ENCODE data around the gene GAL3ST2.

GAL3ST2 gene

DNA sequence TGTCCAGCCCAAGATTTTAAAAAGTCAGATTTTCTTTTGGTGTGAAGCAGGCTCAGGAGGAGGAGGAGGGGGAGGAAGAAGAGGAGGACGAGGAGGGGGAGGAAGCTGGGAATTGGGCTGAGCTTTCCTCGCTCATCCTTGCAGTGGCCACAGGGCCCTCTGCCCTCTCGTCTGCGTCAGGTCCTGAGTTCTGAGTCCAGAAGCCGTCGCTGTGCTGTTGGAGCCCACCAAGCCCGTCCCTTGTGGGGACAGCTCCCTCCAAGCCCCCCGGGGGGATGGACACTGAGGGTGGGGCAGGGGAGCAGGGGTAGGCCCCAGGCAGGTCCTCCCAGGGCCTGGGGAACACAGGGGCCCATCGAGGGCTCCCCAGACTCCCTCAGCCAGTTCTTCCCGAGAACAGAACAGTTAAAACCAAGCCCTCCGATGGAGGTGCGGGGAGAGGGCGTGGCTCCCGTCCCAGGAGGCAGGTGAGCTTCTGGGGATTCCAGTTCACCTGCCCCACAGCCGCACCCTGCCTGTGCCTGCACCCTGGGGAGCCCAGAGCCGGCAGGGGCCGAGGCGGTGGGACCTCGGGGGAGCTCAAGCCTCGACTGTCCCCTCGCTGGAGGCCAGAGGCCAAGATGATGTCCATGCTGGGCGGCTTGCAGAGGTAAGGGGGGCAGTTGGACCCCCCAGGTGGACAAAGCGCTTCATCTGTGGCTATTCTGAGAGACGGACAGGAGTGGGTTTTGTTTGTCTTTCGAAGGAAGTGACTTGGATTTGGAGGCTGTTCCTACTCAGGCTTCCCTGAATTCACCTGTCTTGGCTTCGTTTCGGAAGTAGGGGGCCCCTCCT is at the start of gene GAL3ST2:
Gene GAL3ST2, plus strand, starts transcription at position 487 of the 834 bp plus-strand sequence. Its CDS starts 134 bp downstream, at position 621.
- no peak for TF ChIP-seq CTCF (IDR thresholded peaks at IDR 0.05; ENCODE audit: poor library complexity, severe bottlenecking)
- Histone ChIP-seq H3K27me3 (ENCODE audit: insufficient read depth, poor library complexity, severe bottlenecking) (no peaks in the 10 kb centered on the region), H3K9me3 (ENCODE audit: severe bottlenecking) (peaks cover under 1% of the 10 kb centered on the region), H3K27ac (ENCODE audit: poor library complexity, severe bottlenecking) (no peak within 1 kb of the TSS), H3K4me1 (ENCODE audit: insufficient read depth, poor library complexity, severe bottlenecking) (peaks cover 5% of the 10 kb centered on the region), H3K36me3 (ENCODE audit: low read depth) (no peaks in the 10 kb centered on the region), H3K4me3 (ENCODE audit: severe bottlenecking) (no peak within 1 kb of the TSS)
- no peak for DNase-seq (ENCODE audit: low spot score)
- no peak for ATAC-seq (ENCODE audit: low read depth)

DNA sequence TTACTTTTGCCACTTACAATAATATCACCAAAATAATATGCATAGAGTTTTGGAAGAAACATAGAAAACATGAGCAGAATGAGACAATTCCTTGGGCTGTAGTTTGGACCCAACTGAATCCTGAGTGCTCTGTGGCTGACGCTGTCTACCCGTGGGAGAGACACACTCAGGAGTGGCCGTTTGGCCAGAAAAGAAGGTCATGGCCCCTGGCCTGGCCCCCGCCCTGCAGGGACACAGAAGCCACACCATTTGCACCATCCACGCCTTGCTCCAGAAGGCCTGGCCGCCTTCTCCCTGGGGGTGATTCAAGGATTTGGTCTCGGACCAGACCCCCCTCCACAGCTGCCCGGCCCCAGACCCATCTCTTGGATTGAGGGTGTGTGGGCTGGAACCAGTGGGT is 48.6 kb upstream of the GAL3ST2 start:
- ATAC-seq (ENCODE audit: low read depth) (no peak), DNase-seq (ENCODE audit: low spot score) (no peak)
- H3K9me3 ChIP-seq (ENCODE audit: severe bottlenecking) = no peaks in the 10 kb centered on the region
- no peak overlapping the region for H3K27ac ChIP-seq (ENCODE audit: poor library complexity, severe bottlenecking)
- peaks cover 4% of the 10 kb centered on the region for H3K4me1 ChIP-seq (ENCODE audit: insufficient read depth, poor library complexity, severe bottlenecking)
- H3K27me3 ChIP-seq (ENCODE audit: insufficient read depth, poor library complexity, severe bottlenecking) = no peaks in the 10 kb centered on the region
- TF ChIP-seq CTCF (IDR thresholded peaks at IDR 0.05; ENCODE audit: poor library complexity, severe bottlenecking) = no peak
- H3K36me3 ChIP-seq (ENCODE audit: low read depth) = peaks cover 3% of the 10 kb centered on the region; the same call in 1 of the 2 replicates
- no peak overlapping the region for H3K4me3 ChIP-seq (ENCODE audit: severe bottlenecking)

DNA sequence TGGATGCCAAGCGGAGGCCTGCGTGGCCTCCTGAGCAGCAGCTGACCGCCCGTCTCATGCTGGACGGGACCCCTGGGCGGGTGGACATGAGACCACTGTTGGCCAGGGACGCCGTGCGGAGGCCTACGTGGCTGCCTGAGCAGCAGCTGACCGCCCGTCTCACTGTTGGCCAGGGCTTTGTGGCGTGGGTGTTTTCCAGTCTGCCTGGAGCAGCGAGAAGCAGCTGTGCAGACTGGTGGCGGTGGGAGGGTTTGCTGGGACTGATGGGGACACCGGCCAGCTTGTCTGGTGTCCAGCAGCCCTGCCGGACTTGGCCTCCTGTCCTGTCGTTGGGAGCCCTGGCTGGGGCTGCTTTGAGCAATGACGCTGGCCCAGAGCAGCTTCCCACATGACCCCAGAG is 48.0 kb upstream of the GAL3ST2 start:
- TF ChIP-seq CTCF (IDR thresholded peaks at IDR 0.05; ENCODE audit: poor library complexity, severe bottlenecking) = no peak
- no peak overlapping the region for H3K4me3 ChIP-seq (ENCODE audit: severe bottlenecking)
- H3K27me3 ChIP-seq (ENCODE audit: insufficient read depth, poor library complexity, severe bottlenecking) = no peaks in the 10 kb centered on the region
- ATAC-seq (ENCODE audit: low read depth) (no peak), DNase-seq (ENCODE audit: low spot score) (peak; percentile 61)
- no peaks in the 10 kb centered on the region for H3K9me3 ChIP-seq (ENCODE audit: severe bottlenecking)
- no peak overlapping the region for H3K27ac ChIP-seq (ENCODE audit: poor library complexity, severe bottlenecking)
- H3K36me3 ChIP-seq (ENCODE audit: low read depth) = no peaks in the 10 kb centered on the region
- H3K4me1 ChIP-seq (ENCODE audit: insufficient read depth, poor library complexity, severe bottlenecking) = peaks cover 10% of the 10 kb centered on the region

DNA sequence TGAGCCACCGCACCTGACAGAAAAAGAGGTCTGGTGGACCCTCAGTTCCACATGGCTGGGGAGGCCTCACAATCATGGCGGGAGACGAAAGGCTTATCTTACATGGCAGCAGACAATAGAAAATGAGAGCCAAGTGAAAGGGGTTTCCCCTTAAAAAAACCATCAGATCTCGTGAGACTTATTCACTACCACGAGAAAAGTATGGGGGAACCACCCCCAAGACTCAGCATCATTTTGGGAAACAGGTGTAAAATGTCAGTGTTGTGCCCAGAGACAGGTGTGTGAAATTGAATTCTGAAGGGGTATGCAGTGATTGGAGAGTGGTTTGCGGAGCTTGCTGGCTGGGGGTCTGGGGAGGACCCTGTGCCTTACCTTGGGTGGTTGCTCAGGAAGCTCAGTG is 46.8 kb upstream of the GAL3ST2 start:
- no peak overlapping the region for H3K27ac ChIP-seq (ENCODE audit: poor library complexity, severe bottlenecking)
- no peak for DNase-seq (ENCODE audit: low spot score)
- H3K27me3 ChIP-seq (ENCODE audit: insufficient read depth, poor library complexity, severe bottlenecking) = no peaks in the 10 kb centered on the region
- no peak overlapping the region for H3K4me3 ChIP-seq (ENCODE audit: severe bottlenecking)
- no peaks in the 10 kb centered on the region for H3K9me3 ChIP-seq (ENCODE audit: severe bottlenecking)
- ATAC-seq (ENCODE audit: low read depth) = no peak
- H3K36me3 ChIP-seq (ENCODE audit: low read depth) = no peaks in the 10 kb centered on the region
- no peak for TF ChIP-seq CTCF (IDR thresholded peaks at IDR 0.05; ENCODE audit: poor library complexity, severe bottlenecking)
- H3K4me1 ChIP-seq (ENCODE audit: insufficient read depth, poor library complexity, severe bottlenecking) = peaks cover 10% of the 10 kb centered on the region
